MG63 (cell line): ENCODE data around the gene DLGAP1. TPM values are rescaled to one million over a fixed set of nuclear protein-coding genes. Genes with fewer than 3 reads are reported as not detected.
"Not testable (repeated sequence)": the region's sequence is repeated elsewhere in the genome, so short reads cannot be mapped to it uniquely, and the experiment has no call there.

Source experiments
- DNase-seq: peaks from one replicate; pipeline ENCODE4 v3.0.0-alpha.2; 2020
- H3K27me3 ChIP-seq: fragments of 250-450 bp; sonication (Bioruptor Pico); 2 replicates; pipeline ENCODE4 v1.5.1; 2020; ENCODE audit warnings: mild to moderate bottlenecking, moderate library complexity
- H3K36me3 ChIP-seq: fragments of 250-450 bp; sonication (Bioruptor Pico); 2 replicates; pipeline ENCODE4 v1.5.1; 2020; ENCODE audit warnings: mild to moderate bottlenecking, moderate library complexity
- H3K4me3 ChIP-seq: fragments of 250-450 bp; sonication (Bioruptor Pico); 2 replicates; pipeline ENCODE4 v1.5.1; 2020; ENCODE audit warnings: mild to moderate bottlenecking, moderate library complexity
- H3K9me3 ChIP-seq: fragments of 250-450 bp; sonication (Bioruptor Pico); 2 replicates; pipeline ENCODE4 v1.5.1; 2020; ENCODE audit warnings: mild to moderate bottlenecking, moderate library complexity
- total RNA-seq: library from RNA; depleted of rRNA; stranded (reverse); fragments of >200 nt; shearing (Covaris generic); gene quantifications from 2 replicates; pipeline ENCODE4 v1.2.3, GENCODE V29; 2014; ENCODE audit warnings: low replicate concordance

The DLGAP1 gene
- total RNA-seq, 1 experiment from 2014 or later, result 3.4 TPM

GRCh38 chr18:3583106-3583872 is 871.8 kb downstream of the DLGAP1 start:
- not testable (repeated sequence) for DNase-seq, H3K36me3 ChIP-seq, H3K9me3 ChIP-seq, H3K4me3 ChIP-seq, H3K27me3 ChIP-seq

- Histone ChIP-seq H3K36me3 (no peaks in the 10 kb centered on the region), H3K4me3 (no peak overlapping the region), H3K9me3 (no peaks in the 10 kb centered on the region), H3K27me3 (no peaks in the 10 kb centered on the region)
- no peak for DNase-seq
These were observed 873.2 kb downstream of the DLGAP1 start for GRCh38 chr18:3581890-3582289.

GRCh38 chr18:3580523-3581025 is 874.5 kb downstream of the DLGAP1 start:
- not testable (repeated sequence) for H3K36me3 ChIP-seq, H3K9me3 ChIP-seq, H3K27me3 ChIP-seq, H3K4me3 ChIP-seq, DNase-seq

GRCh38 chr18:3579701-3580100 is 875.4 kb downstream of the DLGAP1 start:
- Histone ChIP-seq H3K9me3 (no peaks in the 10 kb centered on the region), H3K4me3 (no peak overlapping the region), H3K36me3 (no peaks in the 10 kb centered on the region), H3K27me3 (no peaks in the 10 kb centered on the region)
- no peak for DNase-seq

- no peak for DNase-seq
- H3K4me3 ChIP-seq, result no peak overlapping the region
- H3K36me3 ChIP-seq, result no peaks in the 10 kb centered on the region
- no peaks in the 10 kb centered on the region for H3K9me3 ChIP-seq
- H3K27me3 ChIP-seq, result no peaks in the 10 kb centered on the region
These were observed 876.5 kb downstream of the DLGAP1 start for GRCh38 chr18:3578621-3579020.

GRCh38 chr18:3577281-3577855 is 877.7 kb downstream of the DLGAP1 start:
- Histone ChIP-seq H3K36me3 (no peaks in the 10 kb centered on the region), H3K4me3 (no peak overlapping the region), H3K9me3 (no peaks in the 10 kb centered on the region), H3K27me3 (no peaks in the 10 kb centered on the region)
- DNase-seq, result no peak

- DNase-seq, result no peak
- H3K9me3 ChIP-seq, result no peaks in the 10 kb centered on the region
- H3K27me3 ChIP-seq, result no peaks in the 10 kb centered on the region
- no peaks in the 10 kb centered on the region for H3K36me3 ChIP-seq
- H3K4me3 ChIP-seq, result no peak overlapping the region
These were observed 882.3 kb downstream of the DLGAP1 start for GRCh38 chr18:3572761-3573160.

- Histone ChIP-seq H3K4me3 (no peak overlapping the region), H3K36me3 (no peaks in the 10 kb centered on the region), H3K27me3 (no peaks in the 10 kb centered on the region), H3K9me3 (no peaks in the 10 kb centered on the region; the same call in 1 of the 2 replicates)
- DNase-seq, result no peak
These were observed 888.3 kb downstream of the DLGAP1 start for GRCh38 chr18:3566851-3567250.

GRCh38 chr18:3560755-3561154 is 894.4 kb downstream of the DLGAP1 start:
- DNase-seq, result no peak
- Histone ChIP-seq H3K9me3 (no peaks in the 10 kb centered on the region; the same call in 1 of the 2 replicates), H3K36me3 (no peaks in the 10 kb centered on the region), H3K4me3 (no peak overlapping the region), H3K27me3 (no peaks in the 10 kb centered on the region)

- Histone ChIP-seq H3K4me3 (no peak overlapping the region), H3K27me3 (no peaks in the 10 kb centered on the region), H3K36me3 (no peaks in the 10 kb centered on the region), H3K9me3 (no peaks in the 10 kb centered on the region)
- no peak for DNase-seq
These were observed 900.2 kb downstream of the DLGAP1 start for GRCh38 chr18:3554811-3555427.

GRCh38 chr18:3554091-3554601 is 901.0 kb downstream of the DLGAP1 start:
- Histone ChIP-seq H3K36me3 (no peaks in the 10 kb centered on the region), H3K9me3 (no peaks in the 10 kb centered on the region), H3K4me3 (no peak overlapping the region), H3K27me3 (no peaks in the 10 kb centered on the region)
- no peak for DNase-seq

- Histone ChIP-seq H3K36me3 (no peaks in the 10 kb centered on the region), H3K4me3 (no peak overlapping the region), H3K9me3 (no peaks in the 10 kb centered on the region), H3K27me3 (no peaks in the 10 kb centered on the region)
- no peak for DNase-seq
These were observed 902.8 kb downstream of the DLGAP1 start for GRCh38 chr18:3552305-3552704.

- Histone ChIP-seq H3K9me3 (no peaks in the 10 kb centered on the region), H3K4me3 (no peak overlapping the region), H3K27me3 (no peaks in the 10 kb centered on the region), H3K36me3 (no peaks in the 10 kb centered on the region)
- no peak for DNase-seq
These were observed 907.1 kb downstream of the DLGAP1 start for GRCh38 chr18:3547891-3548615.

- Histone ChIP-seq H3K4me3 (no peak overlapping the region), H3K9me3 (no peaks in the 10 kb centered on the region), H3K27me3 (no peaks in the 10 kb centered on the region), H3K36me3 (no peaks in the 10 kb centered on the region)
- no peak for DNase-seq
These were observed 909.0 kb downstream of the DLGAP1 start for GRCh38 chr18:3546106-3546505.

- H3K4me3 ChIP-seq, result no peak overlapping the region
- no peaks in the 10 kb centered on the region for H3K27me3 ChIP-seq
- no peak for DNase-seq
- H3K9me3 ChIP-seq, result no peaks in the 10 kb centered on the region
- H3K36me3 ChIP-seq, result no peaks in the 10 kb centered on the region
These were observed 910.6 kb downstream of the DLGAP1 start for GRCh38 chr18:3544537-3544936.

- Histone ChIP-seq H3K27me3 (no peaks in the 10 kb centered on the region), H3K9me3 (no peaks in the 10 kb centered on the region), H3K4me3 (no peak overlapping the region), H3K36me3 (no peaks in the 10 kb centered on the region)
- DNase-seq, result no peak
These were observed 913.3 kb downstream of the DLGAP1 start for GRCh38 chr18:3541549-3542386.
